Hematopoietic multipotent progenitor cell treated with erythropoietin and hydrocortisone succinate and interleukin-3 and kit ligand, for 8 days (in vitro differentiated cells): Measurements from ENCODE around the gene NCAPD2.

Experiments used
- DNase-seq: peaks from one replicate; pipeline ENCODE4 v3.0.0-alpha.2; 2015

The NCAPD2 gene

GRCh38 chr12:6534945-6535696, 41.2 kb downstream of the NCAPD2 start:
- DNase-seq: peak; percentile 76

GRCh38 chr12:6535697-6535946, 41.7 kb downstream of the NCAPD2 start:
- no peak for DNase-seq

GRCh38 chr12:6535960-6536847, 42.3 kb downstream of the NCAPD2 start:
- DNase-seq: no peak

- DNase-seq: no peak
These were observed 43.1 kb downstream of the NCAPD2 start for GRCh38 chr12:6536894-6537579.

GRCh38 chr12:6537580-6538419, 43.9 kb downstream of the NCAPD2 start:
- peak; percentile 88 for DNase-seq

GRCh38 chr12:6538420-6539313, 44.8 kb downstream of the NCAPD2 start:
- DNase-seq: peak; percentile 34

GRCh38 chr12:6539314-6539682, 45.4 kb downstream of the NCAPD2 start:
- DNase-seq: peak; percentile 28

- DNase-seq: no peak
These were observed 45.8 kb downstream of the NCAPD2 start for GRCh38 chr12:6539707-6540134.

GRCh38 chr12:6540181-6540877, 46.4 kb downstream of the NCAPD2 start:
- peak; percentile 65 for DNase-seq

GRCh38 chr12:6541371-6542165, 47.7 kb downstream of the NCAPD2 start:
- DNase-seq: no peak

- no peak for DNase-seq
These were observed 48.5 kb downstream of the NCAPD2 start for GRCh38 chr12:6542209-6543009.

- DNase-seq: peak; percentile 75
These were observed 52.1 kb downstream of the NCAPD2 start for GRCh38 chr12:6546016-6546415.

- DNase-seq: no peak
These were observed 53.7 kb downstream of the NCAPD2 start for GRCh38 chr12:6547566-6547965.

GRCh38 chr12:6547987-6548386, 54.1 kb downstream of the NCAPD2 start:
- no peak for DNase-seq

- DNase-seq: no peak
These were observed 54.7 kb downstream of the NCAPD2 start for GRCh38 chr12:6548556-6548955.

- DNase-seq: no peak
These were observed 55.2 kb downstream of the NCAPD2 start for GRCh38 chr12:6548966-6549683.

GRCh38 chr12:6549684-6550151, 55.8 kb downstream of the NCAPD2 start:
- no peak for DNase-seq

- no peak for DNase-seq
These were observed 56.6 kb downstream of the NCAPD2 start for GRCh38 chr12:6550294-6551062.
